Astrocyte (in vitro differentiated cells and primary cell): ENCODE data around the gene KCTD21.

ENCODE experiments used
- EZH2 ChIP-seq: IDR thresholded peaks from 2 replicates; pipeline ENCODE4 v1.6.1; 2012; ENCODE audit warnings: mild to moderate bottlenecking, low read length, inconsistent platforms; ENCODE audit not compliant: insufficient read depth
- TF ChIP-seq, protein P1 (sequence below): IDR thresholded peaks from 2 replicates; pipeline ENCODE4 v1.5.1; 2011; ENCODE audit warnings: low read depth, mild to moderate bottlenecking, inconsistent platforms, low read length, moderate library complexity; ENCODE audit not compliant: insufficient read depth

DNA sequence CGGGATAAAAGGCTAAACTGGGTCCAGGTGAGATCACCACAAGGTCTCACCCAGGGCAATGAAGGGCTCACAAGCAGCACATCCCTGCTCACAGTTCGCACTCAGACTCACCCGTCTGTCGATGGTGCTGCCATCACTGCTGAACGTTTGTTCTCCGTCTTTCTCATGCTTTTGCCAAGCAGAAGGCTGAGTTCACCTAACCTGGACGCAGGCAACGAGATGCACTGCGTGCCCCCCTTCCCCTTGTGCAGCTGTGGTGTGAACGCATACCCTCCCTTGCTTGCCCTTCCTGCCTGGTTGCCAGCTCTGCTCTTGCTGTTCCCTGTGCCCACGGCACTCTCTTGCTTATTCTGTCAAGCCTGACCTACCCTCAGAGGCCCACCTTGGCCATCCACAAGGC is 18.0 kb downstream of the KCTD21 start:
- TF ChIP-seq EZH2: no peak
- TF ChIP-seq, protein P1, sequence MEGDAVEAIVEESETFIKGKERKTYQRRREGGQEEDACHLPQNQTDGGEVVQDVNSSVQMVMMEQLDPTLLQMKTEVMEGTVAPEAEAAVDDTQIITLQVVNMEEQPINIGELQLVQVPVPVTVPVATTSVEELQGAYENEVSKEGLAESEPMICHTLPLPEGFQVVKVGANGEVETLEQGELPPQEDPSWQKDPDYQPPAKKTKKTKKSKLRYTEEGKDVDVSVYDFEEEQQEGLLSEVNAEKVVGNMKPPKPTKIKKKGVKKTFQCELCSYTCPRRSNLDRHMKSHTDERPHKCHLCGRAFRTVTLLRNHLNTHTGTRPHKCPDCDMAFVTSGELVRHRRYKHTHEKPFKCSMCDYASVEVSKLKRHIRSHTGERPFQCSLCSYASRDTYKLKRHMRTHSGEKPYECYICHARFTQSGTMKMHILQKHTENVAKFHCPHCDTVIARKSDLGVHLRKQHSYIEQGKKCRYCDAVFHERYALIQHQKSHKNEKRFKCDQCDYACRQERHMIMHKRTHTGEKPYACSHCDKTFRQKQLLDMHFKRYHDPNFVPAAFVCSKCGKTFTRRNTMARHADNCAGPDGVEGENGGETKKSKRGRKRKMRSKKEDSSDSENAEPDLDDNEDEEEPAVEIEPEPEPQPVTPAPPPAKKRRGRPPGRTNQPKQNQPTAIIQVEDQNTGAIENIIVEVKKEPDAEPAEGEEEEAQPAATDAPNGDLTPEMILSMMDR: no peak
